Peyer's patch (tissue), 4 donors: Measurements from ENCODE around the gene PITHD1.

ENCODE experiments used
- POLR2A ChIP-seq, 2 donors: fragments of 450-650 bp; IDR thresholded peaks; one replicate each; pipeline ENCODE4 v1.5.1; 2017; ENCODE audit warnings: antibody characterized with exemption in 2 of 2, mild to moderate bottlenecking in 2 of 2, moderate library complexity in 2 of 2
- TF ChIP-seq, protein P1 (sequence below), 6 experiments: fragments of 450-650 bp in 4 of 6; fragments of 200-600 bp in 2 of 6; sonication (generic) in 1 of 6; IDR thresholded peaks; one replicate each; pipeline ENCODE4 v1.5.1; 2017 to 2019; ENCODE audit warnings: antibody characterized with exemption in 6 of 6, mild to moderate bottlenecking in 3 of 6, moderate library complexity in 1 of 6

DNA sequence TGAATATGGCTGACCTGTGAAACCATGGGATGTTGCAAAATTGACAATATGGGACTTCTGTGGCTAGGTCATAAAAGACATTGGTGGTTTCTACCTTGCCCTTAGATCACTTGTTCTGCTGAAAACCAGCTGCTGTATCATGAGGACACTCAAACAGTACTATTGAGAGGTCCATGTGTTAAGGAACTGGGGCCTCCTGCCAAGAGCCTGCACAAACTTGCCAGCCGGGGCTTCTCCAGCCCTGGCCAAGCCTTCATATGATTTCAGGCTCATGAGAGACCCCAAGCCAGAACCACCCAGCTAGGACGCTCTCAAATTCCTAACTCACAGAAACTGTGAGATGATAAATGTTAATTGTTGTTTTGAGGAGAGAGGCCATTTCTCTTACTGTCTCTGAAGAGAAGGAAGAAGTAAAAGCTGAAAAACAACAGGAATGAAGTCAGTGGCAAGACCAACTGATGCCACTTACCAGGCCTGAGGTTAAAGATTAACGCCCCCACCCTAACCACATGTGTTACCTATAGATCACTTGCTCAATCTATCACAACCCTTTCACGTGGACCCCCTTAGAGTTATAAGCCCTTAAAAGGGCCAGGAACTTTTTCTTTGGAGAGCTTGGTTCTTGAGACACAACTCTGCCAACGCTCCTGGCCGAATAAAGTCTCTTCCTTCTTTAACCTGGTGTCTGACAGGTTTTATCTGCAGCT is 3.9 kb upstream of the PITHD1 start:
- TF ChIP-seq, protein P1, sequence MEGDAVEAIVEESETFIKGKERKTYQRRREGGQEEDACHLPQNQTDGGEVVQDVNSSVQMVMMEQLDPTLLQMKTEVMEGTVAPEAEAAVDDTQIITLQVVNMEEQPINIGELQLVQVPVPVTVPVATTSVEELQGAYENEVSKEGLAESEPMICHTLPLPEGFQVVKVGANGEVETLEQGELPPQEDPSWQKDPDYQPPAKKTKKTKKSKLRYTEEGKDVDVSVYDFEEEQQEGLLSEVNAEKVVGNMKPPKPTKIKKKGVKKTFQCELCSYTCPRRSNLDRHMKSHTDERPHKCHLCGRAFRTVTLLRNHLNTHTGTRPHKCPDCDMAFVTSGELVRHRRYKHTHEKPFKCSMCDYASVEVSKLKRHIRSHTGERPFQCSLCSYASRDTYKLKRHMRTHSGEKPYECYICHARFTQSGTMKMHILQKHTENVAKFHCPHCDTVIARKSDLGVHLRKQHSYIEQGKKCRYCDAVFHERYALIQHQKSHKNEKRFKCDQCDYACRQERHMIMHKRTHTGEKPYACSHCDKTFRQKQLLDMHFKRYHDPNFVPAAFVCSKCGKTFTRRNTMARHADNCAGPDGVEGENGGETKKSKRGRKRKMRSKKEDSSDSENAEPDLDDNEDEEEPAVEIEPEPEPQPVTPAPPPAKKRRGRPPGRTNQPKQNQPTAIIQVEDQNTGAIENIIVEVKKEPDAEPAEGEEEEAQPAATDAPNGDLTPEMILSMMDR (IDR thresholded peaks at IDR 0.05) = no peak
- no peak for TF ChIP-seq POLR2A (IDR thresholded peaks at IDR 0.05)
